Measurements from ENCODE around the gene SORBS2.

DNA sequence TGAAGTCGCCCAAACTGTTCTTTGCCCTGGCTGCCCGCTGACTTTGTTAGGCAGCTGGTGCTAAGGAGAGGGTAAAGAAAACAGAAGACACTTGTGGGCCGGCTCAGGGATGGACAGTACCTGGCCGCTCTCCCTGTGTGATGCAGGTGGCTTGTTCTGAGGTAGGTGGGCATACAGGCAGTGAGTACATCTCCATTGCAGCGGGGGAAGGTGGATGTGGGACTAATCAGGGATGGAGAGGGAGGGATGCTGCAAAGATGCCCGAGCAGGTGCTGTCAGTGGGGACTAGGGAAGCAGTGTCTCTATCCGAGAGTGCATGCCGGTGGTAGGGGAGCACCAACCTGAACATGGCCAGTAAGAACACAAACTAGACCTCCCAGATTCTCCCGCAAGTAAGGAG lies 67.0 kb downstream of the SORBS2 start:
- no peak for TF ChIP-seq POLR2A (IDR thresholded peaks at IDR 0.05)
- TF ChIP-seq, protein P1, sequence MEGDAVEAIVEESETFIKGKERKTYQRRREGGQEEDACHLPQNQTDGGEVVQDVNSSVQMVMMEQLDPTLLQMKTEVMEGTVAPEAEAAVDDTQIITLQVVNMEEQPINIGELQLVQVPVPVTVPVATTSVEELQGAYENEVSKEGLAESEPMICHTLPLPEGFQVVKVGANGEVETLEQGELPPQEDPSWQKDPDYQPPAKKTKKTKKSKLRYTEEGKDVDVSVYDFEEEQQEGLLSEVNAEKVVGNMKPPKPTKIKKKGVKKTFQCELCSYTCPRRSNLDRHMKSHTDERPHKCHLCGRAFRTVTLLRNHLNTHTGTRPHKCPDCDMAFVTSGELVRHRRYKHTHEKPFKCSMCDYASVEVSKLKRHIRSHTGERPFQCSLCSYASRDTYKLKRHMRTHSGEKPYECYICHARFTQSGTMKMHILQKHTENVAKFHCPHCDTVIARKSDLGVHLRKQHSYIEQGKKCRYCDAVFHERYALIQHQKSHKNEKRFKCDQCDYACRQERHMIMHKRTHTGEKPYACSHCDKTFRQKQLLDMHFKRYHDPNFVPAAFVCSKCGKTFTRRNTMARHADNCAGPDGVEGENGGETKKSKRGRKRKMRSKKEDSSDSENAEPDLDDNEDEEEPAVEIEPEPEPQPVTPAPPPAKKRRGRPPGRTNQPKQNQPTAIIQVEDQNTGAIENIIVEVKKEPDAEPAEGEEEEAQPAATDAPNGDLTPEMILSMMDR (IDR thresholded peaks at IDR 0.05): no peak

Data from testis (tissue), 2 donors.